SU-DHL-6 (cell line): ENCODE results near the gene KIR3DL3.

Source experiments
- EZH2phosphoT487 ChIP-seq: fragments of 200-600 bp; sonication (generic), shearing (Covaris generic); conservative IDR thresholded peaks from 2 replicates; pipeline ENCODE4 v1.6.1; 2018; ENCODE audit warnings: mild to moderate bottlenecking, antibody characterized with exemption, low read length, moderate library complexity, mixed read lengths
- TF ChIP-seq, protein P1 (sequence below): fragments of 200-600 bp; sonication (generic); IDR thresholded peaks from one replicate; pipeline ENCODE4 v1.5.1; 2017; ENCODE audit warnings: antibody characterized with exemption, mild to moderate bottlenecking, low read length, moderate library complexity; ENCODE audit not compliant: insufficient read depth, poor library complexity, severe bottlenecking

DNA sequence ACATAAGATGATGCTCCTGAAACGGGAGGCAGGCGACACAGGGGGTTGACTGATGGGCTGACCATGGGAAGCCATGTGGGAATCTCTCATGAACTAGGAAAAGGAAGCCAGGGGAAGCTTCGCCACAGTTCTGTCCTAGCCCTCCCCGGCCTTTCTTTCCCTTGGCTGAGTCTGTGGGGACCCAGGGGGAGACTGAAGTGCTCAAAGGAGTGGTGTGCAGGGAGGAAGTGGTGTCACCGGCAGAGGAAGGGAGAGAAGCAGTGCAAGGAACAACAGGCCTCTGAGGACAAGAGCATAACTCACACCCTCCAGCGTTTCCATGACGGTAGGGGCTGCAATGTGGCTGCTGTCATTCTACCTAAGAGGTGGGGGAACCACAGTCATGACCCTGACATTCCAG, 1.1 kb downstream of the KIR3DL3 start:
- TF ChIP-seq, protein P1, sequence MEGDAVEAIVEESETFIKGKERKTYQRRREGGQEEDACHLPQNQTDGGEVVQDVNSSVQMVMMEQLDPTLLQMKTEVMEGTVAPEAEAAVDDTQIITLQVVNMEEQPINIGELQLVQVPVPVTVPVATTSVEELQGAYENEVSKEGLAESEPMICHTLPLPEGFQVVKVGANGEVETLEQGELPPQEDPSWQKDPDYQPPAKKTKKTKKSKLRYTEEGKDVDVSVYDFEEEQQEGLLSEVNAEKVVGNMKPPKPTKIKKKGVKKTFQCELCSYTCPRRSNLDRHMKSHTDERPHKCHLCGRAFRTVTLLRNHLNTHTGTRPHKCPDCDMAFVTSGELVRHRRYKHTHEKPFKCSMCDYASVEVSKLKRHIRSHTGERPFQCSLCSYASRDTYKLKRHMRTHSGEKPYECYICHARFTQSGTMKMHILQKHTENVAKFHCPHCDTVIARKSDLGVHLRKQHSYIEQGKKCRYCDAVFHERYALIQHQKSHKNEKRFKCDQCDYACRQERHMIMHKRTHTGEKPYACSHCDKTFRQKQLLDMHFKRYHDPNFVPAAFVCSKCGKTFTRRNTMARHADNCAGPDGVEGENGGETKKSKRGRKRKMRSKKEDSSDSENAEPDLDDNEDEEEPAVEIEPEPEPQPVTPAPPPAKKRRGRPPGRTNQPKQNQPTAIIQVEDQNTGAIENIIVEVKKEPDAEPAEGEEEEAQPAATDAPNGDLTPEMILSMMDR, result no peak
- TF ChIP-seq EZH2phosphoT487, result no peak
